GM15510 (cell line): ENCODE data around the gene BAIAP2L1.

ENCODE experiments used
- POLR2A ChIP-seq: IDR thresholded peaks from 3 replicates; pipeline ENCODE4 v1.6.1; 2011; ENCODE audit warnings: borderline replicate concordance; ENCODE audit not compliant: insufficient read length; ENCODE audit errors: extremely low read depth

Gene BAIAP2L1

DNA sequence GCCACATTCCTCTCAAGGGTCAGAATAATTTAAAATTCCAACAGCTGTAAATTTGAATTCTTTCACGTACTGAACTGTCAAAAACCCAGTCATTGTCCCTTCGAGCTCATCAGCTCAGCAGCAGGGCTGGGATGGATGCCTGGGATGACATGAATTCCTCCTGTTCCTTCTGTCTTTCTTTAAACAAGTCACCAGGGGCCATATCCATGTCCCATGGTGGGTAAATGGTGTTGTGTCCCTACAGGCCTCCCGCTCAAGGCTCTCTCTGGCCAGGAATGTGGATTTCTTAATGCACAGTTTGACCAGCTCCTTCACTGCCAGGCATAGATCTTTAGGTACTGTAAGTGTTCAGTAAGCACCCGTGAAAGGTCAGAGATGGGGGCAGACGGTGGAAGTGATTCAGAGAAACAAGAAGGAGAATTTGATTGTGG is 135.0 kb downstream of the BAIAP2L1 start:
- no peak for TF ChIP-seq POLR2A

DNA sequence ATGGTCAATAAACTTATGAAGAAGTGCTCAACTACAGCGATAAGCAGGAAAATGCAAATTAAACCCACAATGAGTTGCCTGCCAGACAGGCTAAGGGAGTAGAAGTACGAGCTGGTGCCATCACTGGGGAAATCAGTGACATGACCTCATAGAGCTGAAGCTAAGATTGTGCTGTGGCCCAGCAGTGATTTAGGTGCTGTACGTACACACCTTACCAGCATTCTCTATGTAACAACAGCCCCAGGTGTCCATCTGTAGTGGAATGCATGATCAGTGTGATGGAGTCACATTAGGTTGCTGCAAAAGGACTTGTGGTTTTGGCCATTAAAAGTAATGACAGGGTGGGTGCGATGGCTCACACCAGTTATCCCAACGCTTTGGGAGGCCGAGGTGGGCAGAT is 143.2 kb downstream of the BAIAP2L1 start:
- no peak for TF ChIP-seq POLR2A

DNA sequence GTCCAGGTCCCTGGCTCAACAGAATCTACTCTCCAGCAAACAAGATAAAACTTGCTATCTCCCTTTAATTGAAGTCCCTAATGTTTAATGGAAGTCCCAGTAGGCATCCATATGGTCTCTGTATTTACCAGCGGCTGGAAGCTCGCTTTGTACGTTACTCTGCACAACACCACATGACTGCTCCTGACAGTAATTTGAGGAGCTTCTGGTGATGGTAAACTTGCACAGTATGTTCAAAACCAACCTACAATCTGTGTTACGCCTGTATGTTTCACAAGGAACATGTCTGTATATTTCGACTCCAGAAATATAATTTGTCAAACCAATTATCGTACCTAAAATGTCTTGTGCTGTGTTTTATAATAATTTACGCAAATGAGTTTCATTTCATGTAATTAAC is 144.5 kb downstream of the BAIAP2L1 start:
- TF ChIP-seq POLR2A: no peak

DNA sequence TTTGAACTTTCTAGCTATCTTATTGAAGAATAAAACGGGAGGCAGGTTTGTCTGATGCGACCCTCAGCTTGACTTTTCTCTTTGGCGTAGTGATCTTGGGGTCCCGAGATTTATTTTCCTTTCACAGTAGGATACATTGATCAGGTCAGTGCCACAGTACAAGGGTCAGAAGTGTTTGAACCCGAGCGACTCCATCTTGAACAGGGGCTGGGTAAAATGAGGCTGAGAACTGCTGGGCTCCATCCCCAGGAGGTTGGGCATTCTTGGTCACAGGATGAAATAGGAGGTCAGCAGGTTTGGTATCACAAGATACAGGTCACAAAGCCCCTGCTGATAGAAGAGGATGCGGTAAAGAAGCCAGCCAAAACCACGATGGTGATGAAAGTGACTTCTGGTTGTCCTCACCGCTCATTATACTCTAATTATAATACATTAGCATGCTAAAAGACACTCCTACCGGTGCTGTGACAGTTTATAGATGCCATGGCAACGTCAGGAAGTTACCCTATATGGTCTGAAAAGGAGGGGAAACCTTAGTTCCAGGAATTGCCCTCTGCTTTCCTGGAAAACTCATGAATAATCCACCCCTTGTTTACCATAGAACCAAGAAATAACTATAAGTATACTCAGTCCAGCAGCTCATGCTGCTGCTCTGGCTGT is 145.8 kb downstream of the BAIAP2L1 start:
- TF ChIP-seq POLR2A: no peak

DNA sequence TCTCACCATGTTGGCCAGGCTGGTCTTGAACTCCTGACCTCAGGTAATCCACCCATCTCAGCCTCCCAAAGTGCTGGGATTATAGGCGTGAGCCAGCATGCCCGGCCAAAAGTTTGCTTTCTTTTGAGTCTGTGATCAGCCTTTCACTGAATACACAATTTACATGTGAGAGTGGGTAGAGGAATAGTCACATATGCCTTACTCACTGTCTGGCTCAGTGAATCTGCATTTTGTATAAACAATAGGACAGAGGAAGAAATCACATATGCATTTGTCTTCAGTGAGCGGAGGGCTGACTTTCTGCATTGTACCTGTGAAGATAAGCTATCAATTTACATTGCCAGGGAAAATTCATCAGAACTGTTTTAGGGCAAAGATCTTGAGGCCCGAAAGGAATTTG is 146.4 kb downstream of the BAIAP2L1 start:
- no peak for TF ChIP-seq POLR2A

DNA sequence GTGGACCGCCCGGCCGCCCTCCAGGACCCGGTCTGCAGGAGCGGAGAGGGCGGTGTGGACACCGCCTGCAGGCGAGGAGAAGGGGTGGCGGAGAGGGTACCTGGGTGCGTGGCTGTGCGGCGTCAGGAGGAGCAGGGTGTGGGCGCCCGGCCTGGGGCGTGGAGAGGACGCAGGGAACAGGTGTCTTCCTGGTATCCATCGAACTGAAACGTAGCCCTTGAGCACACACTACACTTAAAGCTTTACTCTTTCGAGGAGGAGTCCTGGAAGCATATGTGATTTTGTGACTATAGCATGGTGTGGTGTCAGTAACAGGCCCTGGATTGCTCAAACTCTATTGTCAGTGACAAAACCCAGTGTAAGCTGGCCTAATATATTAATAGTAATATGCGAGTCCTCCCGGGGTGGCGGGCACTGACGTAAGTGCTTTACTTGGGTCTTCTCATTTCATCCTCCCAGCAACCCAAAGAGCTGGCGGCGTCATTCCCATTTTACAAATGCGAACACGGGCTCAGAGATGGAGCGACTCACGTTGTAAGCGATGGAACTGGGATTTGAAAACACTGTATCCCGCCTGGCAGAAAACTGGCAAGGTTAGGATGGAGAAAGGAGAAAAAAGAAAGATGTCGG is 148.3 kb downstream of the BAIAP2L1 start:
- no peak for TF ChIP-seq POLR2A

DNA sequence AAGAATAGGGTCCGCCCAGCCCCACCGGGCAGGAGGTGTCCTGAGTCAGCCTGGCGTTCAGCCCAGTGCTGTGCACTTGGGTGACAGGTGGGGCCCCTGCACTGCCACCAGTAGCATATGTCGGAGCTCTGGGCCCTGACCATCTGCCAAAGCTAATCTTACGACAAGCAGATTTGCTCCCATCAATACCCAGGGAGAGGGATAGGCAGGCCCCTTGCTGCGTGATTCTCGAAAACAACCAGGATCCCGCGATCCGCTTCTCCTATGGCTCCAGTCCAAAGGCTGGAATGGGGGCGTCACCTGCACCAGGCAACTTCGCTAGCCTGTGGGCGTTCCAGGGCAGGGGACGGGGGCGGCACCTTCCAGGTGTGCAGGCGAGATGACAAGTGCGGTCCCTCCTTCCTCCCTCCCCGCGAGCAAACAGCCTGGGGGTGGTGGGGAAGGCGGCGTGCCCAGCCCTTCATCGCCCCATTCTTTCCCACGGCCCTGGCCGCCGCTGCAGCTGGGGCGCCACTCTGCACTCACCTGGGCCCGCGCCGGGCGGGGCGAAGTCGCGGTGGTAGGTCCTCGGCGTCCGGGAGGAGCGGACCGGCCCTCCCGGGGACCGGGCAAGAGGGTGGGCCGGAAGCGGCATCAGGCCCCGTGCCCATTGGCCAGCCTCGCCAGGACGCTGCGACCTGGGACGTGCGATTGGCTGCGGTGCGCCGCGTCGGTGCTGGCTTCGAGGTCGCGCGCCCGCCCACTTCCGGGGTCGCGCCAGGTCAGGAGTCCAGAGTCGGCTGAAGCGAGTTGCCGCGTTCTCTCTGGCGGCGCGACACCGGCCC is 149.1 kb downstream of the BAIAP2L1 start, which contains the start of gene TECPR1:
Gene TECPR1, minus strand, starts transcription at position 632 of the 824 bp plus-strand sequence. CDS start 6,086 bp downstream, outside the sequence.
- peak; percentile 65 for TF ChIP-seq POLR2A

DNA sequence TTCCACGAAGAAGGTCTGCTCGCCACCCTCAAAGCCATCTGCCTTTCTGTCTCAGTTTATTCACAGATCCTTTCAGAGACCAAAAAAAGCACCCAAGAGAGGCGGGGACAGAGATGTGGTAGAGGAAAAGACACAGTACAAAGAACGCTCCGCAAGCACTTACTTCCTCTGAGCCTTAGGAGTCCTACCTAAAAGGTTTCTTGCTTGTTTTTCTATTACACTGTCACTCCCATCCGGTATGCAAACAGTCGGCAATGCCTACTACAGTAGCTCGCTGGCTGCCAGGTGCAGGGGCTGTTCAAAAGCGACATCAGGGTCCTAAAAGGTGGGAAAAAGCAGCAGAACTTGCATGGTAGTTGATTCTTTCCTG is 149.7 kb downstream of the BAIAP2L1 start:
- TF ChIP-seq POLR2A: no peak

DNA sequence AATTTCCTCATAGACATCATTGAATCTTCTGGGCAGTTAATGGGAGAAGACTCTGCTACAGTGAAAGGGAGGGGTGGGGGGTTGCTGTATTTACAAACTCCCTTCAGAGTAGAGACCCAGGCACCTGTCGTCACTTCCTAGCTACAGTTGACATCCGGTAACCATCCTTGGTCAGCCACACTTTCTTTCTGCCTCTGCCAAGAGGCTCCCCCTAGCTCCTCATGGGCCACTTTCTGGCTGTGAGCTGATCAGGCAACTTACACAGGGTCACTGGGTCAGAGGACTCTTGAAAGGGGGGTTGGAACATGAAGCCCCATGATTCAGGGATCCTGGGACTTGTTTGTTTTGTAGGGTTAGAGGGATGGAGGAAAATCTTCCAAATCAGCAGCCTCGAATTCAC is 150.1 kb downstream of the BAIAP2L1 start:
- TF ChIP-seq POLR2A: no peak

DNA sequence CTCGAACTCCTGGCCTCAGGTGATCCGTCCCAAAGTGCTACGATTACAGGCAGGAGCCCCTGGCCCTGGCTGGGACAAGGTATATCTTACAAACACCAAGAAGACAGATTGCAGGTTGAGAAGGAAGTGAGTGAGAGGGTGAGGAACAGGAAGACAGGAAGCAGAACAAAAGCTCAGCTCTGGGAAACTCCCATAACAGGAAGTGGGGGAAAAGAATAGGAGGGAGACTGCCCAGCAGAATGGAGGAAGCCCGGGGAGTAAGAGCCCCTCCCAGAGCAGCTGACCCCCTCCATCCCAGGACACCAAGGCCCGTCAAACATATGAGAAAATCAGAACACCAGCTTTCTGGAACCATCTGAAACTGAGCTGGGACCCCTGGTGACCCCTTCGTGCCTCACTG is 151.8 kb downstream of the BAIAP2L1 start:
- no peak for TF ChIP-seq POLR2A

DNA sequence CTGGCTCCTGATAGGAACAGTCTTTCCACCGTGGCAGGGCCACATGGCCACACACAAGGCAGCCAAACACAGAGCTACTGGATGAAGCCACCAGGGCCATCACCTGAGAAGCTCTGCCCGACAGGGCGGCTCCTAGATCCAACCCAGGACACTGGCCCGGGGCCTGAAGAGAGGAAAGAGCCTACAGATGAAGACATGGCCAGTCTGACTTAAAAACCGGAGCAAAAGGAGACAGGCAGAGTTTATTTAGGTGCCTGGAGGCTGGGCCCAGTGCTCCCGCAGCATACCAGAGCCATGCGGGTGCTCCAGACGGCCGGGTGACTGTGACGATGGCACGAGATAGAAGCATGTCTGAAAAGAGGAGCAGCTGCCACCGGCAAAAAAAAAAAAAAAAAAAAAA is 152.7 kb downstream of the BAIAP2L1 start:
- no peak for TF ChIP-seq POLR2A

DNA sequence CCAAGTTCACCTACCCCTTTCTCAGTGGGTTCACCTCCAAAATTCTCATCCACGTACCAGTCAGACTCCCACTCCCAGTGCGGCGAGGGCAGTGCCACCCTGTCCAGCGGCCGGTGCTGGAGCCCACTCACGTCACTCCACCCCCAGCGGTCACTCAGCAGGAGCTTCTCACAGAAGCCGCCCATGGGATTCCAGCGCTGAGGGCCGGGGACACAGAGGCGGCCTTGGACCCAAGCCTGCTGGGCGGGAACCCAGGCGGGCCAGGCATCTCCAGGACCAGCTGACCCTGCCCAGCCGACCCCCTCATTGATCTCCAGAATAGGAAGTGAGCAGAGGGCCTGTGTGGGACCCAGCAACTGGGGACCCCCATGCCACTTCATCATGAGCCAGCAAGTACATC is 156.0 kb downstream of the BAIAP2L1 start:
- no peak for TF ChIP-seq POLR2A

DNA sequence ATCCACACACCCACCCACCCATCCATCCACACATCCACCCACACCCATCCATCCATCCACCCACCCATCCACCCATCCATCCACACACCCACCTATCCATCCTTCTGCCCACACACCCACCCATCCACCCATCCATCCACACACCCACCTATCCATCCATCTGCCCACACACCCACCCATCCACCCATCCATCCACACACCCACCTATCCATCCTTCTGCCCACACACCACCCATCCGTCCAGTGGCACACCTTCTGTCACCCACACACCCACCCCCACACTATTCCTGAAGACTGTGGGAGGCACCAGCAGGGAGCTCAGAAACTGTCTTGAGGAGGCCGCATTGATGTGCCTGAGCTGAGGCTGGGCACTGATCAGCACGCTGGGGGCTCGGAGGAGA is 158.0 kb downstream of the BAIAP2L1 start:
- no peak for TF ChIP-seq POLR2A

DNA sequence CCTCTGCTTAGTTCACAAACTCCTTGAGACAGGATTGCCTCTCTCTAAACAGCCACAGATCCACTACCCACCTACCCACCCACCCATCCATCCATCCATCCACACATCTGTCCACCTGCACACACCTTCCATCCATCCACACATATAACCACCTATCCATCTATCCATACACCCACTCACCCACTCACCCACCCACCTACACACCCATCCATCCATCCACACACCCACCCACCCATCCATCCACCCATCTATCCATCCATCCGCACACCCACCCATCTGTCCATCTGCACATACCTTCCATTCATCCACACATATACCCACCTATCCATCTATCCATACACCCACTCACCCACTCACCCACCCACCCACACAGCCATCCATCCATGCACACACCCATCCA is 158.5 kb downstream of the BAIAP2L1 start:
- TF ChIP-seq POLR2A: no peak

DNA sequence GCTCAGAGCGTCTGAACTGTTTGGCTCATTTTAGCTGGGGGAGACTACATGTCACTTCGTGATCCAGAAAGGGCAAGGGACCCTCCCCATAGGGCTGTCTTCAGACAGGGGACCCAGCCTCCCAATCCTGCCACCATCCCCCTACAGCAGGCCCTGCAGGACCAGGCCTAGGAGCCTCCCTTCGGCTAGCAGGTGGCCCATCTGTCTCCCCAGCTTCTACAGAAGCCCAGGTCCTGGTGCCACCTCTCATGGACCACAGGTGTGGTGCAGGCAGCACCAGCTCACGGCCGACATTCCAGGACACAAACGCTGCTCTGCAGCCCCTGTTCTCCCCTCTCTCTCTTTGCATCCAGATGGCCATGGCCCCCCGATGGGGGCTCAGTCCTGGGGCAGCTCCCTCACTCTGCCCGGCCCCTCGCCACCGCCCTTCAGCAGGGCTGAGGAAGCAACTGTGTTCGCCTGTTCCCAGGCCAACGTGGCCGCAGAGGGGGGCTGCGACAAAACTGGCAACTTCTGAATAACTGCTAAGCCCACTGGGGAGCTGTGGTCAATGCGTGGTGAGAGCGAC is 159.1 kb downstream of the BAIAP2L1 start:
- TF ChIP-seq POLR2A: no peak
